ENCODE data around the gene KRTAP23-1.

KRTAP23-1 gene

GRCh38 chr21:30337772-30338171, 10.6 kb downstream of the KRTAP23-1 start:
- Histone ChIP-seq H3K36me3 (ENCODE audit: insufficient read depth, low read length) (no peaks in the 10 kb centered on the region), H3K79me2 (ENCODE audit: insufficient read depth, low read length) (no peaks in the 10 kb centered on the region), H3F3A (ENCODE audit: low read depth) (no peaks in the 10 kb centered on the region), H3K9me3 (ENCODE audit: insufficient read depth, low read depth, low read length) (no peaks in the 10 kb centered on the region), H2AFZ (ENCODE audit: low read length) (no peak overlapping the region), H3K4me1 (ENCODE audit: insufficient read depth, low read length, poor library complexity, severe bottlenecking) (no peaks in the 10 kb centered on the region), H3K4me2 (ENCODE audit: low read depth, low read length, poor library complexity, severe bottlenecking) (no peak overlapping the region), H4K20me1 (ENCODE audit: insufficient read depth, low read length, poor library complexity, severe bottlenecking) (no peaks in the 10 kb centered on the region), H3K27me3 (ENCODE audit: insufficient read depth, low read length, poor library complexity, severe bottlenecking) (no peaks in the 10 kb centered on the region), H3K9me2 (replicated peaks; ENCODE audit: low read depth, low read length) (no peaks in the 10 kb centered on the region), H3K9ac (ENCODE audit: low read depth, low read length, poor library complexity, severe bottlenecking) (no peak overlapping the region), H3K4me3 (ENCODE audit: low read length, poor library complexity, severe bottlenecking) (no peak overlapping the region)
- TF ChIP-seq EZH2phosphoT487 (IDR thresholded peaks at IDR 0.05; ENCODE audit: borderline replicate concordance), result no peak
- TF ChIP-seq, protein P1, sequence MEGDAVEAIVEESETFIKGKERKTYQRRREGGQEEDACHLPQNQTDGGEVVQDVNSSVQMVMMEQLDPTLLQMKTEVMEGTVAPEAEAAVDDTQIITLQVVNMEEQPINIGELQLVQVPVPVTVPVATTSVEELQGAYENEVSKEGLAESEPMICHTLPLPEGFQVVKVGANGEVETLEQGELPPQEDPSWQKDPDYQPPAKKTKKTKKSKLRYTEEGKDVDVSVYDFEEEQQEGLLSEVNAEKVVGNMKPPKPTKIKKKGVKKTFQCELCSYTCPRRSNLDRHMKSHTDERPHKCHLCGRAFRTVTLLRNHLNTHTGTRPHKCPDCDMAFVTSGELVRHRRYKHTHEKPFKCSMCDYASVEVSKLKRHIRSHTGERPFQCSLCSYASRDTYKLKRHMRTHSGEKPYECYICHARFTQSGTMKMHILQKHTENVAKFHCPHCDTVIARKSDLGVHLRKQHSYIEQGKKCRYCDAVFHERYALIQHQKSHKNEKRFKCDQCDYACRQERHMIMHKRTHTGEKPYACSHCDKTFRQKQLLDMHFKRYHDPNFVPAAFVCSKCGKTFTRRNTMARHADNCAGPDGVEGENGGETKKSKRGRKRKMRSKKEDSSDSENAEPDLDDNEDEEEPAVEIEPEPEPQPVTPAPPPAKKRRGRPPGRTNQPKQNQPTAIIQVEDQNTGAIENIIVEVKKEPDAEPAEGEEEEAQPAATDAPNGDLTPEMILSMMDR (conservative IDR thresholded peaks at IDR 0.05; ENCODE audit: low read length), result no peak

- no peaks in the 10 kb centered on the region for H3K79me2 ChIP-seq (ENCODE audit: insufficient read depth, low read length)
- no peaks in the 10 kb centered on the region for H3F3A ChIP-seq (ENCODE audit: low read depth)
- H3K4me2 ChIP-seq (ENCODE audit: low read depth, low read length, poor library complexity, severe bottlenecking), result no peak within 1 kb of the TSS
- no peak within 1 kb of the TSS for H3K9ac ChIP-seq (ENCODE audit: low read depth, low read length, poor library complexity, severe bottlenecking)
- H3K4me3 ChIP-seq (ENCODE audit: low read length, poor library complexity, severe bottlenecking), result no peak within 1 kb of the TSS
- no peak for TF ChIP-seq EZH2phosphoT487 (IDR thresholded peaks at IDR 0.05; ENCODE audit: borderline replicate concordance)
- TF ChIP-seq, protein P1 (conservative IDR thresholded peaks at IDR 0.05; ENCODE audit: low read length), result no peak
- H2AFZ ChIP-seq (ENCODE audit: low read length), result no peak within 1 kb of the TSS
- H3K36me3 ChIP-seq (ENCODE audit: insufficient read depth, low read length), result no peaks in the 10 kb centered on the region
- no peaks in the 10 kb centered on the region for H3K9me2 ChIP-seq (replicated peaks; ENCODE audit: low read depth, low read length)
- no peaks in the 10 kb centered on the region for H3K27me3 ChIP-seq (ENCODE audit: insufficient read depth, low read length, poor library complexity, severe bottlenecking)
- H3K4me1 ChIP-seq (ENCODE audit: insufficient read depth, low read length, poor library complexity, severe bottlenecking), result no peaks in the 10 kb centered on the region
- no peaks in the 10 kb centered on the region for H4K20me1 ChIP-seq (ENCODE audit: insufficient read depth, low read length, poor library complexity, severe bottlenecking)
- H3K9me3 ChIP-seq (ENCODE audit: insufficient read depth, low read depth, low read length), result no peaks in the 10 kb centered on the region
Observed at GRCh38 chr21:30337276-30337744, 11.1 kb downstream of the KRTAP23-1 start, which contains the start of gene KRTAP27-1. KRTAP27-1 (minus strand) TSS chr21:30337694; CDS start chr21:30337668, 26 bp downstream.

DNA sequence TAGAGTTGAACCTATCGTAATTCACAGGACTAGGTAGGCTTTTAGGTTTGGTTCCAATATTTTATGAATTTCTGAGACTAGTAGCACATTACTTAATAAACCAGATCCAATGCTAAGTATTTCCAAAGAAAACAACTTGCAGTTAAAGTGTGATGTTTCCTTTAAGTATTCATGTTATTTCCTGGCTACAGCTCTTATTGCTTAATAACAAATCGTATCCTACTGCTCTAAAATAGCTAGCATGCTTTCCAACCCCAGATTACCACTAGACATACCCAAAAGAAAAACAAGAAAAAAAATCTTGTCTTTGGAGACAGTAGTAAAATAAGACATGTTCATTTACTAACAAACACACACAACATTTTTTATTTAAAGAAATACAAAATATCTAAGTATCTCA, 11.8 kb downstream of the KRTAP23-1 start:
- Histone ChIP-seq H3K79me2 (ENCODE audit: insufficient read depth, low read length) (no peaks in the 10 kb centered on the region), H3K4me2 (ENCODE audit: low read depth, low read length, poor library complexity, severe bottlenecking) (no peak overlapping the region), H3F3A (ENCODE audit: low read depth) (no peaks in the 10 kb centered on the region), H3K27me3 (ENCODE audit: insufficient read depth, low read length, poor library complexity, severe bottlenecking) (no peaks in the 10 kb centered on the region), H3K9me3 (ENCODE audit: insufficient read depth, low read depth, low read length) (no peaks in the 10 kb centered on the region), H2AFZ (ENCODE audit: low read length) (no peak overlapping the region), H3K9ac (ENCODE audit: low read depth, low read length, poor library complexity, severe bottlenecking) (no peak overlapping the region), H3K4me1 (ENCODE audit: insufficient read depth, low read length, poor library complexity, severe bottlenecking) (no peaks in the 10 kb centered on the region), H3K9me2 (replicated peaks; ENCODE audit: low read depth, low read length) (no peaks in the 10 kb centered on the region), H3K36me3 (ENCODE audit: insufficient read depth, low read length) (no peaks in the 10 kb centered on the region), H4K20me1 (ENCODE audit: insufficient read depth, low read length, poor library complexity, severe bottlenecking) (no peaks in the 10 kb centered on the region), H3K4me3 (ENCODE audit: low read length, poor library complexity, severe bottlenecking) (no peak overlapping the region)
- no peak for TF ChIP-seq EZH2phosphoT487 (IDR thresholded peaks at IDR 0.05; ENCODE audit: borderline replicate concordance)
- TF ChIP-seq, protein P1 (conservative IDR thresholded peaks at IDR 0.05; ENCODE audit: low read length), result no peak

Data from Loucy (cell line).